ENCODE results near the gene MYRIP.

GRCh38 chr3:39920271-39920670, 110.9 kb downstream of the MYRIP start:
- TF ChIP-seq CTCF (IDR thresholded peaks at IDR 0.05), result no peak
- TF ChIP-seq POLR2A (IDR thresholded peaks at IDR 0.05), result no peak
- no peak for TF ChIP-seq EP300 (IDR thresholded peaks at IDR 0.05)
- no peak for TF ChIP-seq POLR2AphosphoS5 (IDR thresholded peaks at IDR 0.05)
